ENCODE results near the gene TTLL9. TPM values are rescaled to one million over a fixed set of nuclear protein-coding genes. Genes with fewer than 3 reads are reported as not detected.

The TTLL9 gene
- polyA plus RNA-seq, 1 donor (not counting 4 experiments of a cell fraction or from before 2014, with no cell fraction given): not detected

- no peak overlapping the region for H3K27ac ChIP-seq (ENCODE audit: control insufficient read depth, insufficient read depth, low read length)
- H3K4me1 ChIP-seq (ENCODE audit: control insufficient read depth, extremely low read depth, insufficient read depth, low read length): peaks cover 9% of the 10 kb centered on the region
- peaks cover 9% of the 10 kb centered on the region for H3K27me3 ChIP-seq (ENCODE audit: control insufficient read depth, extremely low read depth, insufficient read depth, low read length)
- no peaks in the 10 kb centered on the region for H4K20me1 ChIP-seq (ENCODE audit: control insufficient read depth, extremely low read depth, insufficient read depth, low read length)
- no peaks in the 10 kb centered on the region for H3K9me3 ChIP-seq (ENCODE audit: control insufficient read depth, low read depth, low read length)
- H2AFZ ChIP-seq (ENCODE audit: control insufficient read depth, low read length): no peak overlapping the region
- H3K9me1 ChIP-seq (ENCODE audit: control insufficient read depth, extremely low read depth, insufficient read depth, low read length): no peaks in the 10 kb centered on the region
- peaks cover 23% of the 10 kb centered on the region for H3K79me2 ChIP-seq (ENCODE audit: control insufficient read depth, insufficient read depth, low read length)
- no peak for DNase-seq (ENCODE audit: low read depth, low spot score)
- TF ChIP-seq CTCF (optimal IDR thresholded peaks at IDR 0.05 in 1 of 3, IDR thresholded peaks at IDR 0.05 in 1 of 3, conservative IDR thresholded peaks at IDR 0.05 in 1 of 3; ENCODE audit: extremely low read depth in 1 of 3, insufficient read depth in 2 of 3, low read length in 3 of 3): no peak
- no peak for TF ChIP-seq EZH2 (IDR thresholded peaks at IDR 0.05; ENCODE audit: low read length)
- FAIRE-seq: no peak
- peaks cover 0 to 3% of the 10 kb centered on the region in 2 experiments for H3K36me3 ChIP-seq (ENCODE audit: control insufficient read depth in 2 of 2, extremely low read depth in 1 of 2, insufficient read depth in 2 of 2, low read length in 2 of 2)
- H3K9ac ChIP-seq (ENCODE audit: control insufficient read depth, extremely low read depth, insufficient read depth, low read length): no peak overlapping the region
- dilution Hi-C loops (cut with MboI; ENCODE audit: extremely low pct_ligation_motif_present, low sequenced_read_pairs): no loop called here
- no peak overlapping the region for H3K4me2 ChIP-seq (ENCODE audit: control insufficient read depth, extremely low read depth, insufficient read depth, low read depth, low read length)
- no peak overlapping the region for H3K4me3 ChIP-seq (ENCODE audit: control insufficient read depth in 2 of 3, extremely low read depth in 1 of 3, insufficient read depth in 2 of 3, low read depth in 1 of 3, low read length in 3 of 3)
Observed at GRCh38 chr20:31954500-31954899, 84.1 kb downstream of the TTLL9 start.

- no peaks in the 10 kb centered on the region for H3K4me1 ChIP-seq (ENCODE audit: control insufficient read depth, extremely low read depth, insufficient read depth, low read length)
- H3K4me2 ChIP-seq (ENCODE audit: control insufficient read depth, extremely low read depth, insufficient read depth, low read depth, low read length): no peak overlapping the region
- no peaks in the 10 kb centered on the region for H3K9me3 ChIP-seq (ENCODE audit: control insufficient read depth, low read depth, low read length)
- H3K27me3 ChIP-seq (ENCODE audit: control insufficient read depth, extremely low read depth, insufficient read depth, low read length): peaks cover 9% of the 10 kb centered on the region
- H3K27ac ChIP-seq (ENCODE audit: control insufficient read depth, insufficient read depth, low read length): no peak overlapping the region
- no peak overlapping the region for H3K9ac ChIP-seq (ENCODE audit: control insufficient read depth, extremely low read depth, insufficient read depth, low read length)
- H3K79me2 ChIP-seq (ENCODE audit: control insufficient read depth, insufficient read depth, low read length): no peaks in the 10 kb centered on the region
- H3K36me3 ChIP-seq (ENCODE audit: control insufficient read depth in 2 of 2, extremely low read depth in 1 of 2, insufficient read depth in 2 of 2, low read length in 2 of 2): no peaks in the 10 kb centered on the region
- dilution Hi-C loops (cut with MboI; ENCODE audit: extremely low pct_ligation_motif_present, low sequenced_read_pairs): no loop called here
- H2AFZ ChIP-seq (ENCODE audit: control insufficient read depth, low read length): no peak overlapping the region
- TF ChIP-seq CTCF (optimal IDR thresholded peaks at IDR 0.05 in 1 of 3, IDR thresholded peaks at IDR 0.05 in 1 of 3, conservative IDR thresholded peaks at IDR 0.05 in 1 of 3; ENCODE audit: extremely low read depth in 1 of 3, insufficient read depth in 2 of 3, low read length in 3 of 3): no peak
- no peak for TF ChIP-seq EZH2 (IDR thresholded peaks at IDR 0.05; ENCODE audit: low read length)
- H3K9me1 ChIP-seq (ENCODE audit: control insufficient read depth, extremely low read depth, insufficient read depth, low read length): no peaks in the 10 kb centered on the region
- FAIRE-seq: no peak
- no peaks in the 10 kb centered on the region for H4K20me1 ChIP-seq (ENCODE audit: control insufficient read depth, extremely low read depth, insufficient read depth, low read length)
- H3K4me3 ChIP-seq (ENCODE audit: control insufficient read depth in 2 of 3, extremely low read depth in 1 of 3, insufficient read depth in 2 of 3, low read depth in 1 of 3, low read length in 3 of 3): no peak overlapping the region
- no peak for DNase-seq (ENCODE audit: low read depth, low spot score)
Observed at GRCh38 chr20:31956556-31957526, 86.4 kb downstream of the TTLL9 start.
